Spleen (tissue), 11 donors: ENCODE results near the gene EHMT1. TPM values are rescaled to one million over a fixed set of nuclear protein-coding genes. Genes with fewer than 3 reads are reported as not detected.

Source experiments
- DNase-seq: peaks from one replicate; pipeline ENCODE4 v3.0.0-alpha.2; 2020
- H3K27ac ChIP-seq, 8 donors: fragments of 200-600 bp; sonication (generic) in 7 of 8; 1 replicate in 4 of 8; 2 replicates in 4 of 8; pipeline versions ENCODE4 v1.5.0 to v1.8.0; 2016 to 2021; ENCODE audit warnings: inconsistent platforms in 4 of 8, mild to moderate bottlenecking in 4 of 8, moderate library complexity in 1 of 8
- H3K27me3 ChIP-seq, 7 donors: fragments of 200-600 bp; sonication (generic) in 6 of 7; replicated peaks in 1 of 7; 1 replicate in 4 of 7; 2 replicates in 3 of 7; pipeline versions ENCODE4 v1.5.0 to v1.8.0; 2016 to 2021; ENCODE audit warnings: inconsistent platforms in 3 of 7, mild to moderate bottlenecking in 1 of 7
- H3K36me3 ChIP-seq, 6 donors: fragments of 200-600 bp; sonication (generic) in 5 of 6; 1 replicate in 4 of 6; 2 replicates in 2 of 6; pipeline versions ENCODE4 v1.5.0 to v1.8.0; 2016 to 2021; ENCODE audit warnings: inconsistent platforms in 2 of 6
- H3K4me1 ChIP-seq, 6 donors: fragments of 200-600 bp; sonication (generic) in 5 of 6; 1 replicate in 3 of 6; 2 replicates in 3 of 6; pipeline versions ENCODE4 v1.5.0 to v1.8.0; 2016 to 2021; ENCODE audit warnings: inconsistent platforms in 3 of 6
- H3K4me3 ChIP-seq, 8 donors: fragments of 200-600 bp; sonication (generic) in 7 of 8; 1 replicate in 4 of 8; 2 replicates in 4 of 8; pipeline versions ENCODE4 v1.5.0 to v1.8.0; 2016 to 2021; ENCODE audit warnings: inconsistent platforms in 4 of 8, mild to moderate bottlenecking in 4 of 8, moderate library complexity in 2 of 8
- H3K9me3 ChIP-seq, 8 donors: fragments of 200-600 bp; sonication (generic) in 7 of 8; 1 replicate in 4 of 8; 2 replicates in 4 of 8; pipeline versions ENCODE4 v1.5.0 to v1.8.0; 2016 to 2021; ENCODE audit warnings: inconsistent platforms in 4 of 8
- POLR2A ChIP-seq, 3 donors: fragments of 450-650 bp; IDR thresholded peaks; one replicate each; pipeline ENCODE4 v1.5.1; 2017; ENCODE audit warnings: antibody characterized with exemption in 3 of 3, mild to moderate bottlenecking in 1 of 3
- POLR2AphosphoS5 ChIP-seq, 3 donors: sonication (generic); formaldehyde crosslinking; IDR thresholded peaks; one replicate each; pipeline ENCODE4 v1.5.1; 2017; ENCODE audit warnings: antibody characterized with exemption in 3 of 3
- WGBS, 5 donors: extraction: QIAGEN DNeasy Blood & Tissue Kit in 3 of 5; methylation state at CpG; one replicate each; pipeline versions ENCODE4 v1.1.5 to v1.1.7; 2013 to 2018; 5-methylcytosine and 5-hydroxymethylcytosine counted together
- intact Hi-C: fragments of 100-400 bp; cut with DNase I; formaldehyde crosslinking; loops from one replicate; pipeline ENCODE4 v1.15.0; 2023; ENCODE audit warnings: low total_unique reads
- polyA plus RNA-seq, 3 donors: library from polyadenylated mRNA; stranded (reverse); fragments of 200-250 nt; gene quantifications; one replicate each; pipeline ENCODE4 v1.2.1, GENCODE V29; 2013
- total RNA-seq, 7 donors: library from RNA; depleted of rRNA in 3 of 7; stranded (reverse); fragments of >200 nt in 3 of 7; fragmentation: NEBNext Ultra II Directional in 4 of 7; extraction: Animal tissue kit (Norgen Biotek cat#: 25700) in 4 of 7; gene quantifications; one replicate each; pipeline versions ENCODE4 v1.1.0 to v1.2.1, GENCODE V29; 2016 to 2021
- TF ChIP-seq, protein P1 (sequence below), 11 experiments: fragments of 200-600 bp in 7 of 11; fragments of 450-650 bp in 4 of 11; sonication (generic) in 4 of 11; IDR thresholded peaks in 8 of 11; conservative IDR thresholded peaks in 3 of 11; 1 replicate in 7 of 11; 2 replicates in 4 of 11; pipeline versions ENCODE4 v1.4.0 to v1.8.0; 2016 to 2021; ENCODE audit warnings: antibody characterized with exemption in 11 of 11, inconsistent platforms in 4 of 11, mild to moderate bottlenecking in 1 of 11
- donor health status: healthy with polysubstance abuse.
- donor health status: DM: no; HTN: no; CAD: no; lungs with moderate emphysema.
- donor health status: DM: no; HTN: no; CAD: no.
- donor health status: Bipolar disorder and iron deficiency.
- donor health status: healthy.
- donor health status: DM: no; HTN: no; CAD: no.
- donor health status: DM: yes; HTN: yes; CAD: no.

The EHMT1 gene
- total and polyA plus RNA-seq, 10 donors, result 35.5 to 163 (median 122) TPM

- WGBS, 5 donors, result 96 to 100% (median 97%) methylated on average over 4 to 20 of the region's 20 CpGs
- Histone ChIP-seq H3K4me3 (no peak overlapping the region), H3K27ac (no peak overlapping the region), H3K9me3 (no peaks in the 10 kb centered on the region), H3K36me3 (peaks cover 2 to 99% (median 60%) of the 10 kb centered on the region in 6 donors), H3K4me1 (peaks cover 0 to 21% (median 12%) of the 10 kb centered on the region in 6 donors), H3K27me3 (no peaks in the 10 kb centered on the region)
- intact Hi-C loops, result no loop called here
- no peak for DNase-seq
- TF ChIP-seq, protein P1, sequence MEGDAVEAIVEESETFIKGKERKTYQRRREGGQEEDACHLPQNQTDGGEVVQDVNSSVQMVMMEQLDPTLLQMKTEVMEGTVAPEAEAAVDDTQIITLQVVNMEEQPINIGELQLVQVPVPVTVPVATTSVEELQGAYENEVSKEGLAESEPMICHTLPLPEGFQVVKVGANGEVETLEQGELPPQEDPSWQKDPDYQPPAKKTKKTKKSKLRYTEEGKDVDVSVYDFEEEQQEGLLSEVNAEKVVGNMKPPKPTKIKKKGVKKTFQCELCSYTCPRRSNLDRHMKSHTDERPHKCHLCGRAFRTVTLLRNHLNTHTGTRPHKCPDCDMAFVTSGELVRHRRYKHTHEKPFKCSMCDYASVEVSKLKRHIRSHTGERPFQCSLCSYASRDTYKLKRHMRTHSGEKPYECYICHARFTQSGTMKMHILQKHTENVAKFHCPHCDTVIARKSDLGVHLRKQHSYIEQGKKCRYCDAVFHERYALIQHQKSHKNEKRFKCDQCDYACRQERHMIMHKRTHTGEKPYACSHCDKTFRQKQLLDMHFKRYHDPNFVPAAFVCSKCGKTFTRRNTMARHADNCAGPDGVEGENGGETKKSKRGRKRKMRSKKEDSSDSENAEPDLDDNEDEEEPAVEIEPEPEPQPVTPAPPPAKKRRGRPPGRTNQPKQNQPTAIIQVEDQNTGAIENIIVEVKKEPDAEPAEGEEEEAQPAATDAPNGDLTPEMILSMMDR (IDR thresholded peaks at IDR 0.05 in 8 of 11, conservative IDR thresholded peaks at IDR 0.05 in 3 of 11), result no peak
- TF ChIP-seq POLR2AphosphoS5 (IDR thresholded peaks at IDR 0.05) (peak in 1 of 3 donors; percentile 37), POLR2A (IDR thresholded peaks at IDR 0.05) (no peak)
Observed at GRCh38 chr9:137827908-137828526, 209.2 kb downstream of the EHMT1 start.

DNA sequence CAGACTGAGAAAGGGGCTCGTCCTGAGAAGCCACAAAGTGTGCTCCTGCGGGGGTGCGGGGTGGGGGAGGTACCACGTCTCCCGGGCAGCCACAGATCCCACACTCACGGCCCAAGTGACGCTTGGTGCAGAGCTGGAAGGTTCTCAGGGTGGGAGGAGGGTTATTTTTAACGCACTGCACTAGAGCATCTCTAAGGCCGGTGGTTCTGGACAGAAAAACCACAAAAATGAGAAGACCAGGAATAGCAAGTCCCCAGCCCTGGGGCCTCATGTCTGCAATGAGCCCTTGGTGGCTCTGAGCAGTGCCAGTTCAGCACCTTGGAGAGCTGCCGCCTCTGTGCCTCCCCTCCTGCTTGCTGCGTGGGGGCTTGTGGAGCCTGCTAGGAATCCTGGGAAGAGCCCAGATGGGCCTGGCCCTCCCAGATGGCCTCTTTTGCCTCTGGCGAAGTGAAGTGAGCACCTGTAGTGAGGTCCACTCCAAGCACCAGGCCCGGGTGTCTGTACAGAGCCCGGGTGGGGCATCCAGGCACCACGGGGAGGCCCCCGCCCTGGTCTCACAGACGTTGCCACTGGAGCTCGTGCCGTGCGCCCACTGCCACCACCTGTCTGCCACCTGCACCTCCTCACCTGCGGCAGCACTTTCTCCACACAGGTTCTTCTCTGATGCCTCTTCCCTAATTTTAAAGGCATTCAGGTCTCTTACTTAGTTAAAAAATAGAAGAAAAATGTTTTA, 209.9 kb downstream of the EHMT1 start:
- Histone ChIP-seq H3K27me3 (no peaks in the 10 kb centered on the region), H3K36me3 (peaks cover 2 to 99% (median 67%) of the 10 kb centered on the region in 6 donors), H3K27ac (no peak overlapping the region), H3K4me1 (peaks cover 0 to 21% (median 12%) of the 10 kb centered on the region in 6 donors), H3K9me3 (no peaks in the 10 kb centered on the region), H3K4me3 (no peak overlapping the region)
- TF ChIP-seq POLR2A (IDR thresholded peaks at IDR 0.05) (no peak), POLR2AphosphoS5 (IDR thresholded peaks at IDR 0.05) (no peak)
- TF ChIP-seq, protein P1 (IDR thresholded peaks at IDR 0.05 in 8 of 11, conservative IDR thresholded peaks at IDR 0.05 in 3 of 11), result no peak
- no peak for DNase-seq
- intact Hi-C loops, result no loop called here
- 86 to 94% (median 90%) methylated on average over 19 to 21 of the region's 21 CpGs for WGBS, 5 donors

DNA sequence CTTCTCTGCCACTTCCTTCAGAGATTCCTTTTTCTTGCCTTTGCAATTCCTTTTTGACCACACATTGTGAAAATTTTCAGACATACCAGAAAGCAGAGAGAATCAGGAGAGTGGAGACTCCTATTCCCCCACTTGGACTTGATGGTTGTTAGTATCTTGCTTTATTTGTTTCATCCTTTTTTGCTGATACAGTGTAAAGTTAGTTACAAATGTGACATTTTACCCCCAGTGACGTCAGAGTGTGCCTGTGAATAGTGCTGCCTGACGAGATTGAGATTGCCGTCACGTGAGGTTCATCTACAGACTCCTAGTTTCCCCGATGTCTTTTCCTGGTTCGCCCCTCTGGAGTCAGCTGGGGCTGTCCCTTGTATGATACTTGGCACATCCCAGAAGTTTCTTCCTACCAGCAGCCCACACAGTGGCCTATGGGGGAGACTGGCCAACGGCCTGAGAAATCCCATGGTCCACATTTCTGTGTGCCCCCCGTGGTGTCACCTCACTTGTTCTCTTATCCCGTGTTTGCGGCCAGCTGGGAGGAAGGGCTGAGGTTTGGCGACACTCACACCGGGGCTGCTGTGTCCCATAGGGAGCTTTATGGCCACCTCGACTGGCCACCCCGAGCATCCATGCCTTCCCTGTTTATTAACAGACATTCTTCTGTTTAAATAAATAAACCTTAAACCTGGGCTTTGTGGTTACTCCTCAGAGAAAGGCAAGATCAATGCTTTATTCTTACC, 210.6 kb downstream of the EHMT1 start:
- TF ChIP-seq, protein P1 (IDR thresholded peaks at IDR 0.05 in 8 of 11, conservative IDR thresholded peaks at IDR 0.05 in 3 of 11), result no peak
- DNase-seq, result no peak
- Histone ChIP-seq H3K4me3 (no peak overlapping the region), H3K4me1 (peaks cover 0 to 17% (median 10%) of the 10 kb centered on the region in 6 donors), H3K9me3 (no peaks in the 10 kb centered on the region), H3K27ac (no peak overlapping the region), H3K27me3 (no peaks in the 10 kb centered on the region), H3K36me3 (peaks cover 2 to 99% (median 72%) of the 10 kb centered on the region in 6 donors)
- intact Hi-C loops, result no loop called here
- WGBS, 5 donors, result 95 to 97% (median 96%) methylated on average over 14 of the region's 14 CpGs
